PFSK-1 (cell line): Measurements from ENCODE around the gene IGF1R.

Experiments
- FOXP2 ChIP-seq: optimal IDR thresholded peaks from 2 replicates; pipeline ENCODE3; 2011; ENCODE audit warnings: borderline replicate concordance, control low read depth, inconsistent platforms; ENCODE audit not compliant: insufficient read depth; ENCODE audit errors: extremely low read length, extremely low read depth
- POLR2AphosphoS5 ChIP-seq: IDR thresholded peaks from 2 replicates; pipeline ENCODE4 v1.6.1; 2012; ENCODE audit warnings: low read depth, mild to moderate bottlenecking, control low read depth, low read length, moderate library complexity
- REST ChIP-seq, 2 experiments: IDR thresholded peaks; 2 replicates each; pipeline versions ENCODE4 v1.6.1 to v1.8.0; 2011 to 2012; ENCODE audit warnings: low read depth in 2 of 2, low read length in 2 of 2, control low read depth in 1 of 2, inconsistent platforms in 1 of 2, mild to moderate bottlenecking in 1 of 2, moderate library complexity in 1 of 2; ENCODE audit not compliant: insufficient read depth in 1 of 2
- SIN3A ChIP-seq: IDR thresholded peaks from 2 replicates; pipeline ENCODE4 v1.6.1; 2012; ENCODE audit warnings: mild to moderate bottlenecking, low read length, moderate library complexity, borderline replicate concordance; ENCODE audit not compliant: insufficient read depth
- TAF1 ChIP-seq: IDR thresholded peaks from 2 replicates; pipeline ENCODE4 v1.6.1; 2012; ENCODE audit warnings: low read length, control low read depth, borderline replicate concordance; ENCODE audit not compliant: insufficient read depth

The IGF1R gene

GRCh38 chr15:98905963-98906711, 257.8 kb downstream of the IGF1R start:
- TF ChIP-seq TAF1 = no peak
- no peak for TF ChIP-seq FOXP2
- no peak for TF ChIP-seq SIN3A
- TF ChIP-seq REST (IDR thresholded peaks at IDR 0.05; ENCODE audit: insufficient read depth in 1 of 2, low read depth in 2 of 2, low read length in 2 of 2) = no peak
- no peak for TF ChIP-seq POLR2AphosphoS5

- TF ChIP-seq SIN3A = no peak
- no peak for TF ChIP-seq REST (IDR thresholded peaks at IDR 0.05; ENCODE audit: insufficient read depth in 1 of 2, low read depth in 2 of 2, low read length in 2 of 2)
- no peak for TF ChIP-seq TAF1
- no peak for TF ChIP-seq POLR2AphosphoS5
- TF ChIP-seq FOXP2 = no peak
Measured at GRCh38 chr15:98906712-98907083, 258.4 kb downstream of the IGF1R start.

GRCh38 chr15:98907927-98908471, 259.7 kb downstream of the IGF1R start:
- TF ChIP-seq SIN3A (no peak), REST (IDR thresholded peaks at IDR 0.05; ENCODE audit: insufficient read depth in 1 of 2, low read depth in 2 of 2, low read length in 2 of 2) (no peak), POLR2AphosphoS5 (no peak), TAF1 (no peak), FOXP2 (no peak)

GRCh38 chr15:98909968-98910885, 261.9 kb downstream of the IGF1R start:
- TF ChIP-seq SIN3A (no peak), TAF1 (no peak), POLR2AphosphoS5 (no peak), REST (IDR thresholded peaks at IDR 0.05; ENCODE audit: insufficient read depth in 1 of 2, low read depth in 2 of 2, low read length in 2 of 2) (no peak), FOXP2 (no peak)
